GM19023 (cell line): Measurements from ENCODE around the gene NKD2.
"Not testable (repeated sequence)": the region's sequence is repeated elsewhere in the genome, so short reads cannot be mapped to it uniquely, and the experiment has no call there.

ENCODE experiments used
- ATAC-seq: cut with Tn5 transposase; IDR thresholded peaks from one replicate; pipeline ENCODE4 v1.9.1; 2021; ENCODE audit warnings: mild to moderate bottlenecking, moderate library complexity; ENCODE audit not compliant: unreplicated experiment

Gene NKD2

GRCh38 chr5:1012313-1012841 lies 3.8 kb downstream of the NKD2 start:
- no peak for ATAC-seq

GRCh38 chr5:1012900-1013237 lies 4.3 kb downstream of the NKD2 start:
- no peak for ATAC-seq

DNA sequence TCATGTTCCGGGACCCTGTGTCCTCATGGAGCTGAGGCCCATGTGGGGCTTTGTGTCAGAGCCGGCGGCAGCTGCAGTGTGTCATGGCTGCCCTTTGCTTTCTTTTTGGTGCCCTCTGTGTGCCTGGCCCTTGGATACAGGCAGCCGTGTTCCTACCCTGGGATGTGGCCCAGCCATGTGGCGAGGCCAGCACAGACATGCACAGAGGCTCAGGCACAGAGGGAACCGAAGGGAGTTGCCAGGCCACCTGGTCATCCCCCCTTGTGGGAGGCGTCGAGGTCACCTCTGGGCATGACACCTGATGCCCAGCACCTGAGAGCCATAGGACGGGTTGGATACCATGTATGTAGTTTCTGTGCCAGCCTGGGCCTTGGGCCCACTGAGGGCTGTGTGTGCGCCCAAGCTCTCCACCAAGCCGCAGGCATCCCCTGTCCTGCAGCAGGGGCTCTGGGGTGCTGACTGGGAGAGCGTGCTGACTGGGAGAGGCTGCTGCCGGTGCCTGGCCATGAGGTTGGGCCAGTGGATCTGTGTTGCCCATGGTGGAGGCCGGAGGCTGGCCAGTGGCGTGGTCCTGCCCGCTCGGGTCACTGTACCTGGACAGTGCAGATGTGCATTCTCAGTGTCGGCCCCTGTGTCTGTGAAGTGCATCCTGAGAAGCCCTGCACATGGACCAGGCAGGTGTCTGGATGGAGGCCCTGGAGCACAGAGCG lies 4.8 kb downstream of the NKD2 start:
- ATAC-seq, result no peak

DNA sequence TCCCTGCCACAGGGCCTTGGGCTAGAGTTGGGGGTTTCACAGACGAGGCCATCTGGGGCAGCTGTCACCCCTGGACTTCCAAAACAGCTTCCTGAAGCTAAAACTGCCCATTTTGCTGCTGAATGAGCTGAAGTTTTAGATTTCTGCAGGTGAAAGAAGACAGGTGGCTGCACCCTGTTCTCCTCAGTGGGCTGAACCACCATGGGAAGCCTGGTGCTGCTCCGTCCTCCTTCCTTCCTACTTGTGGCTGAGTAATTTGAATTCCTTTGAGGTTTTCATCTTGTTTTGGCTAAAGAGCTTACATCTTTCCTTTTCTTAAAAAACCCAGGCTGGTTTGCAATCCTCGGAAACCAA lies 5.3 kb downstream of the NKD2 start:
- ATAC-seq, result no peak

DNA sequence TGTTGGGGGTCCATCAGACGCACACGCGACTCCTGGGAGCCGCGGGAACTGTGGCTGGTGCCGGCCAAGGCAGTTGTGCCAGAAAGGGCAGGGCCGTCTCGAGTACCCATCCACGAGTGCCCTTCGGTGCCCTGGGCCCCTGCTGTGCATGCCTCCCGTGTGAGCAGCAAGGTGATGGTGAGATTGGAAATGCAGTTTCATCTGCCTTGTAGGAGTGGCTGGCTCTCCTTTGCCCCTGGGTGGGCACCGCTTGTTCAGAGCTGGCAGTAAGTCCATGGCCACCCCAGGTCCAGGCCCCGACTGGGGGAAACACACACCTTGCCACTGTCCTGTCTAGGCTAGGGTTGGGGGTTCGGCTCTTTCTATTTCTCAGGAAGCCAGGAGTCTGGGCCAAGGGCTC lies 5.7 kb downstream of the NKD2 start:
- ATAC-seq, result no peak

GRCh38 chr5:1014781-1015221 lies 6.2 kb downstream of the NKD2 start:
- ATAC-seq, result no peak

GRCh38 chr5:1015507-1015906 lies 6.9 kb downstream of the NKD2 start:
- ATAC-seq, result no peak

DNA sequence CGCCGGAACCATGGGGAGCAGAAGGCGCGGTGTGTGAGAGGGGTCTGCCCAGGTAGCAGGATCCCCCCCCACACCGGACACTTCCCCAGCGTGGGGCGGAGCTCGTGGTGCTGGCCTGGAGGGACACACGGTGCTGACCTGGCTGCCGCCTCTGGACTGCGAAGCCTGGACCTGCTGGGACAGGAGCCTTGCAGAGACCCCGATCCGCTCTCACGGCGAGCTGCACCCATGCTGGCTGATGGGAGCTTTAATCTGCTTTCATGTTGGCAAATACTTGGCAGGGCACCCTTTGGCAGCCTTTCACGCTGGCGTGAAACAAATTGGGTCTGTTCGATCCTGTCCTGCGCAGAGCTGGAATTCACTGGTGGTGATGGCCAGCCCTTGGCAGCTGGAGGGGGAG lies 7.4 kb downstream of the NKD2 start:
- ATAC-seq, result no peak

DNA sequence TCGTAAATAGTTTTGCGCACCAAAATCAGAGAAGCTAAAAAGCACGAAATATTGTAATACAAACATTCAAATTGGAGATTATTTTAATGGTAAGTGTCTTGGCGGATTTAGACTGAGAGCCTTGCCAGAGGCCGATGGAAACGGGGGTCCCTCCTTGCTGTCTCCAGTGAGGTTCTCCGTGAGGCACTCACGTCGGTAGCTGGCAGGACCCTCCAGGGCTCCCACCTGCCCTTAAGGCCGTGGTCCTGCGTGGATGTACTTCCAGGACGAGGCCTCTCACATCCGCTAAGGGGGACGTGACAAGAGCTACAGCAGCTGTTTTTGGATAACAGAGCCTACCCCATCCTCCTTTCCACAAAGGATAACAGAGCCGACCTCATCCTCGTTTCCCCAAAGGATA lies 7.9 kb downstream of the NKD2 start:
- ATAC-seq, result no peak

DNA sequence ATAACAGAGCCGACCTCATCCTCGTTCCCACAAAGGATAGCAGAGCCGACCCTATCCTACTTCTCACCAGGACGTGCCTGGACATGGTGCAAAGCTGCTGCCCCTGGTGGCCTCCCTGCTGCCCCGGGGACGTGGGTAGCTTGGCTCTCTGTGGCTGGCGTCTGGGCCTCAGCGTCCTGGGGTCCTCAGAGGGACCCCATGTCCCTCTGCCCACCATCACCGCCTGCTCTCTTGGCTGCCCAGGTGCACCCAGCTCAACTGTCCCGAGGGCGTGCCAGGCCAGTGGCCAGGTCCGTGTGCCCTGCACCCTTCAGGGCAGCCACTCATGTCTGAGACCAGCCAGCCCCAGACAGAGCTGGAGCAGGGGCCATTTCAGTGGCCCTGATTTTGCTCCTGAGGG lies 8.5 kb downstream of the NKD2 start:
- ATAC-seq, result no peak

DNA sequence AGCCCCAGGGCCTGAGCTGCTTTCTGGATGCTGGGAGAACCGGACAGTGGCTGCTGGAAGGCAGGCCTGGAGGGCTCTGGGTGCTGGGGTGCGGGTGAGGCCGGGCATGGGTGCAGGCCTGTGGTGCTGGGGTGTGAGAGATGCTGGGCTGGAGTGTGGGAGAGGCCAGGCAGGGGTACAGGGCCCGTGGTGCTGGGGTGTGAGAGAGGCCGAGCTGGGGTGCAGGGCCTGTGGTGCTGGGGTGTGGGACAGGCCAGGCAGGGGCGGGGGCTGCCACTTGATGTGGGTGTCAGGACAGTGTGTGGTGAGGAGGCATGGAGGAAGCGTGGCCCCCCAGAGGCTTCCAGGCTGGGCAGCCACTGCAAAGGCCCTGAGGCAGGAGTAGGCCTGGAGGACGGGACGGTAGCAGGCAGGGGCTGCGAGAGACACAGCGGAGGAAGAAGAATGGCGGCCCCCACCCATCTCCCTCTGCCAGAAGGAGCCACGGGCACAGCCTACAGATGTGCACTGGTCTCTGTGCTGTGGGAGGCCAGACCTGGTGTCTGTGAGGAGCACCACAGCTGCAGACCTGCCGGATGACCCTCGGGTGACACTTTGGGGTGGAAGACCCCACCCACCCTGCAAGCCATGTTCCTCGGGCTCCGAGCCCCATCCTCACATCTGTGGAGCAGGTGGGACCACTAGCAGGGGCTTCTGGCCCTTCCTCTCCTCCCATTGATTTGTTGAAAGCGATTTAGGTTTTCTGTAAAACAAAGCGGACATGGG lies 9.3 kb downstream of the NKD2 start:
- no peak for ATAC-seq

- no peak for ATAC-seq
Measured at GRCh38 chr5:1018596-1018995, 10.0 kb downstream of the NKD2 start.

DNA sequence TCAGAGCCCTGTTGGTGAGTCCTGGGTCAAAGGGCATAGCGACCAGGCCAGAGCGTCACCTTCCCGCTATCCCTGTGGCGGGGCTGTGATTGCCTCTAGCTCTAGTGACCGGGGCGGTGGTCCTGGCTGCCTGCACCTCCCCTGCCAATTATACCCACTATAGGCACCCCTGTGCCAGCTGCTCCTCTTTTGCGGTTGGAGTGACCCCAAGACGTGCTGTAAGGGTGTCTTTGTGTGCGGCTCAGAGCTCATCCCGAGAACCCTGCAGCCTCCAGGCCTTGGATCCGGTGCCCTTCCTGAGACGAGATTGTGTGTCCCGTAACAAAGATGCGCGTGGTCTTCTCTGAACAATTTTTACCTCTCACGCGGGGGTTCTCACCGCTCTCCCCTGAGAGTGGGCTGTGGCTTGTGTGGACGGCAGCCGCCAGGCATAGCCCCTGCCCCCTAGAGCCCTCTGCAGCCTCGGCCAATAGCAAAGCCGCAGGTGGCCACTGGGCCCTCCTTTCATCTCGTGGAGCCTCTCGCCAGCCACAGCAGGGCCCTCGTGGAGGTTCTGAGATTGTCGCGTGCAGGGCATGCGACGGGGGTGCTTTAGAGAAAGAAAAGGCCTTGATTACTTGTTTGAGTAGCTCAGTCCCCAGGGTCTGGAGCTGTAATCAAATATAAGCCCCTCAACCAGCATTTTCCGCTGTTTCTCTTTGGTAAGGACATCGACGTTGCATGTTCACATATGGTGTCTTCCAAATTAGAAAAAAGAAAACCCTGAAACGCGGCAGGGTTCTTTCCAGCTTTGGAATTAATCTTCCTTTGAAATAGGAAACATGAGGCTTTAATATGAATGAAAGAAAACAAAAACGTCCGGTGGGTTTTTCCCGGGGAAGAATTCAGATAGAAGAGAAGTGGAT lies 10.7 kb downstream of the NKD2 start:
- ATAC-seq, result no peak

- ATAC-seq, result no peak
Measured at GRCh38 chr5:1020452-1020961, 11.9 kb downstream of the NKD2 start.

DNA sequence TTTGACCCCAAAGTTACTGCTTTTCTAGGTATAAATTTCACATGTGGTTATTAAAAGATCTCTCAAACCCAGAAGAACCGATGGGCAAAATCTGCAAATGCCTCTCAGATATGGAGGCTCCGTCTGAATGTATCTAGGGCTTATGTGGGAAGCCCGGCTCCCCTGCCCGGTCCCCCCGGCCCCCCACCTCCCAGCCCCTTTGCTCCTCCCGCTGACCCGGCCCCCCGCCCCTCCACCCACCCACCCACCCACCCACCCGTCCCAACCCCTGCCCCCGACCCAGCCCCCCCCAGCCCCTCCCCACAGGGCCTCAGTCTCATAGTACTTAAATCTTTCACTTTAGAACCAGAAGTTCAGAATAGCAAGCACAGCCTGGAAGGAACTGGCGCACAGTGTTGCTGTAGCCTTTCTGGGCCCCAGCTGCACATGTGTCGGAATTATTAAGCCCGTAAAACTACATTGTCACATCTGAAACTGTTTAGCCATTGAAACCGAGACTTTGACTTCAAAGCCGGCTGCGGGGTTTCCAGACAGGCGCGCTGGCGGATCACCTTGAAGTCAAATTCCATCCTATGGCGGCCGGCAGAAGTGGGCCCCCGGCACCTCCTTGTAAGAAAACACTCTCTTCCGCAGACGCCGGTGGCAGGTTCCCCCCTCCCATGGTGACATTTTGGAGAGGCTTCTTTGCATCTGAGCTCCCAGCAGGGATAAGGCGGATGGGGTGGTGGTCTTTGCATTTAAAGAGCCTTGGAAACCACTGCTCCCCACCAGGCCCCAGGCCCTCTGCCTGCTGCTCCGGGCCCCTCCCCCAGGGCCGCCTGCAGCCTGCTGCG lies 12.8 kb downstream of the NKD2 start:
- no peak for ATAC-seq

- not testable (repeated sequence) for ATAC-seq
Measured at GRCh38 chr5:1021969-1022336, 13.4 kb downstream of the NKD2 start.

DNA sequence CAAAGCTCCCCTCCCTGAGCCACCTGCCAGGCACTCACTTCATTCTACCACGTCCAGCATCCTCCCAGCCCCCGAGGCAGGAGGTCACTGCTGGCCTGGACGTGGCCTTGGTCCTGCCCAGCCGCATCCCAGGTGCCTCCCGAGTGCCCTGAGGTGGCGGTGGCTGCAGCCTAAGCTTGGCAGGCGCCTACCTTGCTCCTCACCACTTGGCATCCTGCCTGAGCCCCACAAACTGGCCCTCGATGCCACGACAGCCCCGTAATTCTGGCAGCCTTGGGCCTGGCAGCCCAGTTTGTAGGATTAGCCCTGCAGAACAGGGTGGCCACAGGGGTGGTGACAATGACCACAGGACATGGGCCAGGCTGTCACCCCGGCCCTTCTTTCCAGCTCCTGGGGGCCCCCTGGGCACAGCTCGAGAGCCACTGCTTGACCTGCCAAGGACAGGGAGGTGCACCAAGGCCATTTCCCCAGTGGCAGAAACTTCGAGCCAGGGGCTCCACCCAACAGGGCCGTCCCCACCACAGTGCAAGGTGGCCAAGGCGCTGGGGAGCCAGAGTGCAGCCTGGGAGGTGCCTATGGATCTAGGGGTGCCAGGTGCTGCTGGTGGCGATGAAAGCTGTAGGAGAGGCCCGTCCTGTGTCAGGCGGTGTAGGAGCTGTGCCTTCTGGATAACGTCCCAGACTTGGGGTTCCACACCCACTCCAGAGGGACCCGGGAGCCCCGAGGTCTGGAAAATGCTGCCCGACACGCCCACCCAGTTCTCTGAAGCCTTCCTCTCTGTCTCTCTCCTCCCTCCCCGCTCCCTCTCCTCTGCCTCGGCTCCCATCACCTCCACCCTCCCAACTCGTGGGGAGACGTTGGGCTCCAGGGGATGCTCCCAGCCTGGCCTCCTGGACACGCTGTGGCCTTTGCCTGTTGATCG lies 18.4 kb downstream of the NKD2 start:
- ATAC-seq, result no peak

- no peak for ATAC-seq
Measured at GRCh38 chr5:1027631-1028441, 19.2 kb downstream of the NKD2 start.
